ENCODE measurements around the gene ITPR1. TPM values are rescaled to one million over a fixed set of nuclear protein-coding genes. Genes with fewer than 3 reads are reported as not detected.

Gene ITPR1
- total and polyA plus RNA-seq, 4 donors = 30.7 to 294 (median 149) TPM

GRCh38 chr3:4778740-4779139 lies 285.6 kb downstream of the ITPR1 start:
- peaks cover 0 to 4% of the 10 kb centered on the region in 2 donors for H3K4me1 ChIP-seq (ENCODE audit: control insufficient read depth in 1 of 2, insufficient read depth in 2 of 2, low read length in 2 of 2)
- intact Hi-C loops (cut with DNase I) = no loop called here
- ATAC-seq (ENCODE audit: low FRiP score) (no peak), DNase-seq (no peak)
- WGBS, 2 donors = 96 to 97% methylated on average over 1 of the region's 1 CpG
- H3K4me3 ChIP-seq (ENCODE audit: low read length in 2 of 2) = no peak overlapping the region
- H3K27me3 ChIP-seq (ENCODE audit: control insufficient read depth in 1 of 2, insufficient read depth in 2 of 2, low read length in 1 of 2) = no peaks in the 10 kb centered on the region
- H3K36me3 ChIP-seq (ENCODE audit: control insufficient read depth in 1 of 2, insufficient read depth in 2 of 2, low read length in 1 of 2) = peaks cover 3 to 8% of the 10 kb centered on the region in 2 donors
- no peak overlapping the region for H3K27ac ChIP-seq (ENCODE audit: low read depth in 1 of 2, low read length in 2 of 2)
- H3K9me3 ChIP-seq (ENCODE audit: control insufficient read depth, low read length) = no peaks in the 10 kb centered on the region

- 40 to 44% methylated on average over 5 of the region's 5 CpGs for WGBS, 2 donors
- no peak overlapping the region for H3K4me3 ChIP-seq (ENCODE audit: low read length in 2 of 2)
- H3K27me3 ChIP-seq (ENCODE audit: control insufficient read depth in 1 of 2, insufficient read depth in 2 of 2, low read length in 1 of 2) = no peaks in the 10 kb centered on the region
- H3K9me3 ChIP-seq (ENCODE audit: control insufficient read depth, low read length) = no peaks in the 10 kb centered on the region
- ATAC-seq (ENCODE audit: low FRiP score) = no peak
- peaks cover 8 to 10% of the 10 kb centered on the region in 2 donors for H3K36me3 ChIP-seq (ENCODE audit: control insufficient read depth in 1 of 2, insufficient read depth in 2 of 2, low read length in 1 of 2)
- peak overlapping the region in 1 of 2 donors; percentile 56 for H3K27ac ChIP-seq (ENCODE audit: low read depth in 1 of 2, low read length in 2 of 2)
- intact Hi-C loops (cut with DNase I) = loop anchor here in 1 of 2 donors (5.0 kb wide), 1 partner anchor 58 kb away; no protein-coding TSS in a partner anchor
- H3K4me1 ChIP-seq (ENCODE audit: control insufficient read depth in 1 of 2, insufficient read depth in 2 of 2, low read length in 2 of 2) = peaks cover 0 to 4% of the 10 kb centered on the region in 2 donors
- DNase-seq = no peak
These were observed 287.4 kb downstream of the ITPR1 start for GRCh38 chr3:4780545-4780957.

- WGBS, 2 donors = 42 to 65% methylated on average over 3 of the region's 3 CpGs
- no peaks in the 10 kb centered on the region for H3K27me3 ChIP-seq (ENCODE audit: control insufficient read depth in 1 of 2, insufficient read depth in 2 of 2, low read length in 1 of 2)
- H3K4me3 ChIP-seq (ENCODE audit: low read length in 2 of 2) = no peak overlapping the region
- peaks cover 7 to 8% of the 10 kb centered on the region in 2 donors for H3K36me3 ChIP-seq (ENCODE audit: control insufficient read depth in 1 of 2, insufficient read depth in 2 of 2, low read length in 1 of 2)
- no peak overlapping the region for H3K27ac ChIP-seq (ENCODE audit: low read depth in 1 of 2, low read length in 2 of 2)
- H3K4me1 ChIP-seq (ENCODE audit: control insufficient read depth in 1 of 2, insufficient read depth in 2 of 2, low read length in 2 of 2) = peaks cover 0 to 4% of the 10 kb centered on the region in 2 donors
- no peak for DNase-seq
- H3K9me3 ChIP-seq (ENCODE audit: control insufficient read depth, low read length) = no peaks in the 10 kb centered on the region
- intact Hi-C loops (cut with DNase I) = loop anchor here in 1 of 2 donors (5.0 kb wide), 1 partner anchor 60 kb away; no protein-coding TSS in a partner anchor
- peak; percentile 33 for ATAC-seq (ENCODE audit: low FRiP score)
These were observed 288.9 kb downstream of the ITPR1 start for GRCh38 chr3:4782095-4782494.

- no peak for ATAC-seq (ENCODE audit: low FRiP score)
- 98 to 100% methylated on average over 1 of the region's 1 CpG for WGBS, 2 donors
- H3K4me1 ChIP-seq (ENCODE audit: control insufficient read depth in 1 of 2, insufficient read depth in 2 of 2, low read length in 2 of 2) = peaks cover 0 to 2% of the 10 kb centered on the region in 2 donors
- no peaks in the 10 kb centered on the region for H3K27me3 ChIP-seq (ENCODE audit: control insufficient read depth in 1 of 2, insufficient read depth in 2 of 2, low read length in 1 of 2)
- intact Hi-C loops (cut with DNase I) = no loop called here
- no peak overlapping the region for H3K4me3 ChIP-seq (ENCODE audit: low read length in 2 of 2)
- H3K36me3 ChIP-seq (ENCODE audit: control insufficient read depth in 1 of 2, insufficient read depth in 2 of 2, low read length in 1 of 2) = peaks cover 12 to 13% of the 10 kb centered on the region in 2 donors
- DNase-seq = no peak
- H3K27ac ChIP-seq (ENCODE audit: low read depth in 1 of 2, low read length in 2 of 2) = no peak overlapping the region
- no peaks in the 10 kb centered on the region for H3K9me3 ChIP-seq (ENCODE audit: control insufficient read depth, low read length)
These were observed 292.4 kb downstream of the ITPR1 start for GRCh38 chr3:4785551-4785950.

- no peaks in the 10 kb centered on the region for H3K27me3 ChIP-seq (ENCODE audit: control insufficient read depth in 1 of 2, insufficient read depth in 2 of 2, low read length in 1 of 2)
- no peaks in the 10 kb centered on the region for H3K9me3 ChIP-seq (ENCODE audit: control insufficient read depth, low read length)
- DNase-seq (no peak), ATAC-seq (ENCODE audit: low FRiP score) (no peak)
- H3K36me3 ChIP-seq (ENCODE audit: control insufficient read depth in 1 of 2, insufficient read depth in 2 of 2, low read length in 1 of 2) = peaks cover 15 to 20% of the 10 kb centered on the region in 2 donors
- H3K4me3 ChIP-seq (ENCODE audit: low read length in 2 of 2) = no peak overlapping the region
- no peaks in the 10 kb centered on the region for H3K4me1 ChIP-seq (ENCODE audit: control insufficient read depth in 1 of 2, insufficient read depth in 2 of 2, low read length in 2 of 2)
- WGBS, 2 donors = 94 to 95% methylated on average over 3 of the region's 3 CpGs
- intact Hi-C loops (cut with DNase I) = no loop called here
- no peak overlapping the region for H3K27ac ChIP-seq (ENCODE audit: low read depth in 1 of 2, low read length in 2 of 2)
These were observed 293.3 kb downstream of the ITPR1 start for GRCh38 chr3:4786431-4786830.

GRCh38 chr3:4791358-4791757 lies 298.2 kb downstream of the ITPR1 start:
- ATAC-seq (ENCODE audit: low FRiP score) (no peak), DNase-seq (no peak)
- 98 to 99% methylated on average over 4 of the region's 4 CpGs for WGBS, 2 donors
- H3K27me3 ChIP-seq (ENCODE audit: control insufficient read depth in 1 of 2, insufficient read depth in 2 of 2, low read length in 1 of 2) = no peaks in the 10 kb centered on the region
- no peak overlapping the region for H3K4me3 ChIP-seq (ENCODE audit: low read length in 2 of 2)
- no peak overlapping the region for H3K27ac ChIP-seq (ENCODE audit: low read depth in 1 of 2, low read length in 2 of 2)
- peaks cover 19 to 25% of the 10 kb centered on the region in 2 donors for H3K36me3 ChIP-seq (ENCODE audit: control insufficient read depth in 1 of 2, insufficient read depth in 2 of 2, low read length in 1 of 2)
- H3K4me1 ChIP-seq (ENCODE audit: control insufficient read depth in 1 of 2, insufficient read depth in 2 of 2, low read length in 2 of 2) = no peaks in the 10 kb centered on the region
- intact Hi-C loops (cut with DNase I) = no loop called here
- H3K9me3 ChIP-seq (ENCODE audit: control insufficient read depth, low read length) = no peaks in the 10 kb centered on the region

- peaks cover 23 to 25% of the 10 kb centered on the region in 2 donors for H3K36me3 ChIP-seq (ENCODE audit: control insufficient read depth in 1 of 2, insufficient read depth in 2 of 2, low read length in 1 of 2)
- 58 to 76% methylated on average over 5 of the region's 5 CpGs for whole genome bisulfite sequencing, 2 donors
These were observed 300.2 kb downstream of the ITPR1 start for GRCh38 chr3:4793311-4793710.

GRCh38 chr3:4794331-4794730 lies 301.2 kb downstream of the ITPR1 start:
- Histone ChIP-seq H3K27me3 (ENCODE audit: control insufficient read depth in 1 of 2, insufficient read depth in 2 of 2, low read length in 1 of 2) (no peaks in the 10 kb centered on the region), H3K27ac (ENCODE audit: low read depth in 1 of 2, low read length in 2 of 2) (no peak overlapping the region), H3K36me3 (ENCODE audit: control insufficient read depth in 1 of 2, insufficient read depth in 2 of 2, low read length in 1 of 2) (peaks cover 15 to 22% of the 10 kb centered on the region in 2 donors), H3K4me1 (ENCODE audit: control insufficient read depth in 1 of 2, insufficient read depth in 2 of 2, low read length in 2 of 2) (peaks cover 0 to 4% of the 10 kb centered on the region in 2 donors), H3K9me3 (ENCODE audit: control insufficient read depth, low read length) (peaks cover 3% of the 10 kb centered on the region), H3K4me3 (ENCODE audit: low read length in 2 of 2) (no peak overlapping the region)
- ATAC-seq (ENCODE audit: low FRiP score) (peak; percentile 47), DNase-seq (no peak)
- WGBS, 2 donors = 95% methylated on average over 7 of the region's 7 CpGs
- intact Hi-C loops (cut with DNase I) = no loop called here

More at GRCh38 chr3:4793311-4793710, 300.2 kb downstream of the ITPR1 start:
- Histone ChIP-seq H3K4me3 (ENCODE audit: low read length in 2 of 2) (no peak overlapping the region), H3K9me3 (ENCODE audit: control insufficient read depth, low read length) (peaks cover 3% of the 10 kb centered on the region), H3K27ac (ENCODE audit: low read depth in 1 of 2, low read length in 2 of 2) (no peak overlapping the region), H3K27me3 (ENCODE audit: control insufficient read depth in 1 of 2, insufficient read depth in 2 of 2, low read length in 1 of 2) (no peaks in the 10 kb centered on the region), H3K4me1 (ENCODE audit: control insufficient read depth in 1 of 2, insufficient read depth in 2 of 2, low read length in 2 of 2) (no peaks in the 10 kb centered on the region)
- ATAC-seq (ENCODE audit: low FRiP score) (no peak), DNase-seq (no peak)
- intact Hi-C loops (cut with DNase I) = no loop called here

GRCh38 chr3:4794798-4795197 lies 301.6 kb downstream of the ITPR1 start:
- WGBS, 2 donors = 95 to 96% methylated on average over 13 of the region's 13 CpGs
- no peak for ATAC-seq (ENCODE audit: low FRiP score)
- no peak for DNase-seq
- Histone ChIP-seq H3K36me3 (ENCODE audit: control insufficient read depth in 1 of 2, insufficient read depth in 2 of 2, low read length in 1 of 2) (peaks cover 15 to 22% of the 10 kb centered on the region in 2 donors), H3K9me3 (ENCODE audit: control insufficient read depth, low read length) (peaks cover 3% of the 10 kb centered on the region), H3K27ac (ENCODE audit: low read depth in 1 of 2, low read length in 2 of 2) (no peak overlapping the region), H3K27me3 (ENCODE audit: control insufficient read depth in 1 of 2, insufficient read depth in 2 of 2, low read length in 1 of 2) (no peaks in the 10 kb centered on the region), H3K4me3 (ENCODE audit: low read length in 2 of 2) (no peak overlapping the region), H3K4me1 (ENCODE audit: control insufficient read depth in 1 of 2, insufficient read depth in 2 of 2, low read length in 2 of 2) (peaks cover 0 to 4% of the 10 kb centered on the region in 2 donors)
- intact Hi-C loops (cut with DNase I) = no loop called here
